OCI-LY7 (cell line): ENCODE results near the gene ARHGEF18.

ENCODE experiments used
- EZH2phosphoT487 ChIP-seq: fragments of 200-600 bp; sonication (generic); IDR thresholded peaks from 2 replicates; pipeline ENCODE4 v1.6.1; 2018; ENCODE audit warnings: low read depth, borderline replicate concordance, mild to moderate bottlenecking, mixed run types, antibody characterized with exemption, low read length, moderate library complexity, mixed read lengths
- TF ChIP-seq, protein P1 (sequence below): fragments of 200-600 bp; sonication (generic); conservative IDR thresholded peaks from 2 replicates; pipeline ENCODE4 v1.5.1; 2014; ENCODE audit warnings: mild to moderate bottlenecking, antibody characterized with exemption, low read length, moderate library complexity, mixed read lengths

DNA sequence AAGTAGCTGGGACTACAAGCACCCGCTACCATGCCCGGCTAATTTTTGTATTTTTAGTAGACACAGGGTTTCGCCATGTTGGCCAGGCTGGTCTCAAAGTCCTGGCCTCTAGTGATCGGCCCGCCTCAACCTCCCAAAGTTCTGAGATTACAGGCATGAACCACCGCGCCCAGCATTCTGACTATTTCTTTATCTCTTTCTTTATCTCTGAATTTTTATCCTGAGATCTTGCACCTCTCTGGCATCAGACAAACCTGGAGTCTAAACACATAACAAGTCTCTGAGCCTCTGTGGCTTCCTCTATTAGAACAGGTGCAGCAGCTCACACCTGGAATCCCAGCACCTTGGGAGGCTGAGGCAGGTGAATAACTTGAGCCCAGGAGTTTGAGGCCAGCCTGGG is 28.5 kb downstream of the ARHGEF18 start:
- TF ChIP-seq, protein P1, sequence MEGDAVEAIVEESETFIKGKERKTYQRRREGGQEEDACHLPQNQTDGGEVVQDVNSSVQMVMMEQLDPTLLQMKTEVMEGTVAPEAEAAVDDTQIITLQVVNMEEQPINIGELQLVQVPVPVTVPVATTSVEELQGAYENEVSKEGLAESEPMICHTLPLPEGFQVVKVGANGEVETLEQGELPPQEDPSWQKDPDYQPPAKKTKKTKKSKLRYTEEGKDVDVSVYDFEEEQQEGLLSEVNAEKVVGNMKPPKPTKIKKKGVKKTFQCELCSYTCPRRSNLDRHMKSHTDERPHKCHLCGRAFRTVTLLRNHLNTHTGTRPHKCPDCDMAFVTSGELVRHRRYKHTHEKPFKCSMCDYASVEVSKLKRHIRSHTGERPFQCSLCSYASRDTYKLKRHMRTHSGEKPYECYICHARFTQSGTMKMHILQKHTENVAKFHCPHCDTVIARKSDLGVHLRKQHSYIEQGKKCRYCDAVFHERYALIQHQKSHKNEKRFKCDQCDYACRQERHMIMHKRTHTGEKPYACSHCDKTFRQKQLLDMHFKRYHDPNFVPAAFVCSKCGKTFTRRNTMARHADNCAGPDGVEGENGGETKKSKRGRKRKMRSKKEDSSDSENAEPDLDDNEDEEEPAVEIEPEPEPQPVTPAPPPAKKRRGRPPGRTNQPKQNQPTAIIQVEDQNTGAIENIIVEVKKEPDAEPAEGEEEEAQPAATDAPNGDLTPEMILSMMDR = no peak
- no peak for TF ChIP-seq EZH2phosphoT487
